A673 (cell line): ENCODE data around the gene STRA8. TPM values are rescaled to one million over a fixed set of nuclear protein-coding genes. Genes with fewer than 3 reads are reported as not detected.

Source experiments
- BruUV-seq: library from RNA; stranded (reverse); fragments of 400-500 nt; replicated peaks from 2 replicates; lab custom pipeline; 2021; lab: Mats Ljungman, UMichigan
- CTCF ChIA-PET: fragments of 300-600 bp; sonication (Branson Sonifier 250); formaldehyde crosslinking; loops from one replicate; lab custom pipeline; 2022; ENCODE audit warnings: antibody characterized with exemption; lab: Charles Lee
- POLR2A ChIA-PET: fragments of 300-600 bp; sonication (Branson Sonifier 250); formaldehyde crosslinking; loops from one replicate; lab custom pipeline; 2022; ENCODE audit warnings: antibody characterized with exemption; ENCODE audit not compliant: low non-redundant PET; lab: Charles Lee
- DNase-seq: peaks from one replicate; pipeline ENCODE4 v3.0.0-alpha.2; 2015; ENCODE audit warnings: low spot score
- H3K27ac ChIP-seq: fragments of 200-600 bp; sonication (generic); 2 replicates; pipeline ENCODE4 v1.5.1; 2016; ENCODE audit warnings: mixed run types, low read depth, mild to moderate bottlenecking, mixed read lengths, antibody characterized with exemption, low read length; ENCODE audit not compliant: poor library complexity, severe bottlenecking
- H3K27me3 ChIP-seq: fragments of 200-600 bp; sonication (generic); replicated peaks from 2 replicates; pipeline ENCODE4 v1.6.1; 2017; ENCODE audit warnings: mixed run types, low read depth, mild to moderate bottlenecking, mixed read lengths, antibody characterized with exemption, low read length; ENCODE audit not compliant: insufficient read depth, poor library complexity
- H3K36me3 ChIP-seq: fragments of 200-600 bp; sonication (generic); 2 replicates; pipeline ENCODE4 v1.6.1; 2016; ENCODE audit warnings: mixed run types, mild to moderate bottlenecking, mixed read lengths, antibody characterized with exemption, low read length; ENCODE audit not compliant: insufficient read depth, poor library complexity, severe bottlenecking
- H3K4me1 ChIP-seq: fragments of 200-600 bp; sonication (generic); 2 replicates; pipeline ENCODE4 v1.6.1; 2017; ENCODE audit warnings: mixed run types, mild to moderate bottlenecking, mixed read lengths, antibody characterized with exemption, low read length; ENCODE audit not compliant: insufficient read depth, poor library complexity, severe bottlenecking
- H3K4me3 ChIP-seq: fragments of 200-600 bp; sonication (generic); 2 replicates; pipeline ENCODE4 v1.5.1; 2016; ENCODE audit warnings: low read depth, mixed run types, mild to moderate bottlenecking, mixed read lengths, low read length; ENCODE audit not compliant: poor library complexity, severe bottlenecking
- H3K9me3 ChIP-seq: fragments of 200-600 bp; sonication (generic); 2 replicates; pipeline ENCODE4 v1.6.1; 2016; ENCODE audit warnings: mixed run types, low read depth, mild to moderate bottlenecking, mixed read lengths, antibody characterized with exemption, low read length; ENCODE audit not compliant: poor library complexity, severe bottlenecking
- CTCF ChIP-seq: fragments of 300-800, 200-600 bp; sonication (generic); conservative IDR thresholded peaks from 2 replicates; pipeline ENCODE4 v1.5.1; 2017; ENCODE audit warnings: low read depth, mild to moderate bottlenecking, antibody characterized with exemption, low read length, moderate library complexity, mixed read lengths
- EZH2 ChIP-seq: fragments of 200-600 bp; sonication (generic); IDR thresholded peaks from 2 replicates; pipeline ENCODE4 v1.6.1; 2017; ENCODE audit warnings: borderline replicate concordance, low read depth, mild to moderate bottlenecking, mixed read lengths, antibody characterized with exemption, low read length; ENCODE audit not compliant: poor library complexity, severe bottlenecking
- intact Hi-C: fragments of 100-400 bp; cut with micrococcal nuclease; formaldehyde crosslinking; loops from one replicate; pipeline ENCODE4 v1.10.0; 2022; ENCODE audit not compliant: unreplicated experiment
- total RNA-seq: library from RNA; stranded (reverse); gene quantifications from 2 replicates; pipeline ENCODE4 v1.2.3, GENCODE V29; 2021

STRA8 gene
- total RNA-seq, 1 experiment from 2014 or later = not detected

- ChIA-PET POLR2A (no interaction called here), CTCF (no interaction called here)
Measured at GRCh38 chr7:135186261-135186540, 47.4 kb upstream of the STRA8 start.

GRCh38 chr7:135186841-135187253 lies 46.8 kb upstream of the STRA8 start:
- DNase-seq = no peak
- no TSS peak for BruUV-seq
- intact Hi-C loops = no loop called here
- Histone ChIP-seq H3K27me3 (no peaks in the 10 kb centered on the region), H3K9me3 (peaks cover 5% of the 10 kb centered on the region), H3K4me3 (no peak overlapping the region), H3K36me3 (no peaks in the 10 kb centered on the region), H3K27ac (no peak overlapping the region), H3K4me1 (no peaks in the 10 kb centered on the region)
- CTCF ChIA-PET = no interaction called here
- POLR2A ChIA-PET = no interaction called here
- TF ChIP-seq CTCF (no peak), EZH2 (no peak)

More at GRCh38 chr7:135186261-135186540, 47.4 kb upstream of the STRA8 start:
- H3K36me3 ChIP-seq = no peaks in the 10 kb centered on the region
- no peaks in the 10 kb centered on the region for H3K4me1 ChIP-seq
- no peak for DNase-seq
- no TSS peak for BruUV-seq
- no peaks in the 10 kb centered on the region for H3K27me3 ChIP-seq
- H3K9me3 ChIP-seq = peaks cover 12% of the 10 kb centered on the region
- no peak overlapping the region for H3K27ac ChIP-seq
- intact Hi-C loops = no loop called here
- TF ChIP-seq EZH2 (no peak), CTCF (no peak)
- H3K4me3 ChIP-seq = no peak overlapping the region

- Histone ChIP-seq H3K27me3 (no peaks in the 10 kb centered on the region), H3K36me3 (no peaks in the 10 kb centered on the region), H3K4me1 (no peaks in the 10 kb centered on the region), H3K9me3 (no peaks in the 10 kb centered on the region), H3K27ac (no peak overlapping the region), H3K4me3 (no peak overlapping the region)
- POLR2A ChIA-PET = no interaction called here
- intact Hi-C loops = no loop called here
- DNase-seq = no peak
- BruUV-seq = no TSS peak
- CTCF ChIA-PET = no interaction called here
- TF ChIP-seq EZH2 = no peak
- TF ChIP-seq CTCF = no peak
Measured at GRCh38 chr7:135188298-135188984, 45.2 kb upstream of the STRA8 start.
